HepG2 (cell line): ENCODE results near the gene ZNRD2. TPM values are rescaled to one million over a fixed set of nuclear protein-coding genes. Genes with fewer than 3 reads are reported as not detected.
A peak's percentile ranks its signal among the peaks of the same experiment; 100 is the strongest.

Source experiments
- ARHGAP35 ChIP-seq: sonication (generic); formaldehyde crosslinking; IDR thresholded peaks from 2 replicates; pipeline ENCODE4 v1.9.0; 2022; ENCODE audit warnings: mild to moderate bottlenecking, inconsistent platforms, moderate library complexity, missing genetic modification reagents, borderline replicate concordance
- BCL6 ChIP-seq: IDR thresholded peaks from 2 replicates; pipeline ENCODE4 v1.6.1; 2016; ENCODE audit warnings: missing genetic modification reagents, missing compliant biosample characterization
- CEBPB ChIP-seq: IDR thresholded peaks from 2 replicates; pipeline ENCODE4 v1.6.1; 2011; ENCODE audit warnings: low read depth, low read length, improper control_type of control experiment, borderline replicate concordance
- ESRRA ChIP-seq: sonication (generic); formaldehyde crosslinking; IDR thresholded peaks from 2 replicates; pipeline ENCODE4 v1.5.1; 2020; ENCODE audit warnings: mild to moderate bottlenecking, low read depth, missing genetic modification reagents
- FOSL1 ChIP-seq: sonication (generic); formaldehyde crosslinking; IDR thresholded peaks from 2 replicates; pipeline ENCODE4 v1.9.0; 2021; ENCODE audit warnings: missing genetic modification reagents, borderline replicate concordance
- KIAA2018 ChIP-seq: sonication (generic); formaldehyde crosslinking; IDR thresholded peaks from 2 replicates; pipeline ENCODE4 v1.5.0; 2020; ENCODE audit warnings: mild to moderate bottlenecking, missing genetic modification reagents, borderline replicate concordance
- KLF12 ChIP-seq: sonication (generic); formaldehyde crosslinking; IDR thresholded peaks from 2 replicates; pipeline ENCODE4 v1.4.0; 2020; ENCODE audit warnings: missing genetic modification reagents, borderline replicate concordance
- MXD4 ChIP-seq: IDR thresholded peaks from 2 replicates; pipeline ENCODE4 v1.6.1; 2016; ENCODE audit warnings: mild to moderate bottlenecking, missing biosample characterization, missing genetic modification reagents
- PATZ1 ChIP-seq: sonication (generic); formaldehyde crosslinking; IDR thresholded peaks from 2 replicates; pipeline ENCODE4 v1.4.0; 2020; ENCODE audit warnings: missing genetic modification reagents
- PHB2 ChIP-seq: fragments of 450-650 bp; IDR thresholded peaks from 2 replicates; pipeline ENCODE4 v1.6.1; 2018; ENCODE audit not compliant: partially characterized antibody
- POLR2AphosphoS2 ChIP-seq: IDR thresholded peaks from 2 replicates; pipeline ENCODE4 v1.6.1; 2011; ENCODE audit warnings: low read depth, low read length, improper control_type of control experiment
- SNAI1 ChIP-seq: sonication (generic); formaldehyde crosslinking; IDR thresholded peaks from 2 replicates; pipeline ENCODE4 v1.5.0; 2020; ENCODE audit warnings: mild to moderate bottlenecking, missing genetic modification reagents, borderline replicate concordance
- TMF1 ChIP-seq: sonication (generic); formaldehyde crosslinking; IDR thresholded peaks from 2 replicates; pipeline ENCODE4 v1.8.1; 2022; ENCODE audit warnings: low read depth, missing genetic modification reagents
- U2AF1 ChIP-seq: fragments of 200-400 bp; formaldehyde crosslinking; optimal IDR thresholded peaks from 2 replicates; pipeline ENCODE3; 2017; ENCODE audit warnings: mild to moderate bottlenecking, low read depth, low read length
- ZBTB1 ChIP-seq: sonication (generic); formaldehyde crosslinking; IDR thresholded peaks from 2 replicates; pipeline ENCODE4 v1.4.0; 2020; ENCODE audit warnings: missing genetic modification reagents, borderline replicate concordance
- ZC3H13 ChIP-seq: sonication (generic); formaldehyde crosslinking; IDR thresholded peaks from 2 replicates; pipeline ENCODE4 v1.8.1; 2023; ENCODE audit warnings: mild to moderate bottlenecking, missing genetic modification reagents, moderate library complexity
- ZMYM4 ChIP-seq: sonication (generic); formaldehyde crosslinking; IDR thresholded peaks from 2 replicates; pipeline ENCODE4 v1.8.1; 2023; ENCODE audit warnings: mild to moderate bottlenecking, missing genetic modification reagents
- ZNF12 ChIP-seq: sonication (generic); formaldehyde crosslinking; IDR thresholded peaks from 2 replicates; pipeline ENCODE4 v1.5.0; 2020; ENCODE audit warnings: missing genetic modification reagents
- ZNF432 ChIP-seq: sonication (generic); formaldehyde crosslinking; IDR thresholded peaks from 2 replicates; pipeline ENCODE4 v1.5.0; 2020; ENCODE audit warnings: missing genetic modification reagents, mild to moderate bottlenecking, borderline replicate concordance
- polyA plus RNA-seq, 8 experiments: library from polyadenylated mRNA; depleted of rRNA in 3 of 8; stranded (reverse) in 7 of 8; unstranded in 1 of 8; fragments of >200 nt; fragmentation: Illumina TruSeq in 4 of 8; extraction: Trizol in 4 of 8; gene quantifications; 2 replicates each; pipeline versions ENCODE4 v1.2.1 to v1.2.3, GENCODE V29; 2011 to 2016; ENCODE audit warnings: low read depth in 4 of 8, missing spikeins in 1 of 8, mixed read lengths in 1 of 8; ENCODE audit not compliant: insufficient read depth in 1 of 8
- total RNA-seq, 5 experiments: library from RNA; depleted of rRNA; stranded (reverse); fragments of >200 nt; fragmentation: Illumina TruSeq; extraction: Trizol; gene quantifications; 2 replicates each; pipeline ENCODE4 v1.2.3, GENCODE V29; 2016; ENCODE audit warnings: low read depth in 1 of 5

Gene ZNRD2
- total and polyA plus RNA-seq, 2 of the 13 experiments (the other 11 are each of a cell fraction or from before 2014, with no cell fraction given): 29.2 to 34.0 TPM

- TF ChIP-seq ZNF12 (CRISPR knock-in tag) (no peak), ZNF432 (CRISPR knock-in tag) (no peak), SNAI1 (no peak), U2AF1 (no peak), FOSL1 (CRISPR knock-in tag) (no peak), KLF12 (CRISPR knock-in tag) (no peak), PHB2 (no peak), ZBTB1 (no peak), TMF1 (CRISPR knock-in tag) (no peak), KIAA2018 (CRISPR knock-in tag) (no peak), ARHGAP35 (no peak), ZC3H13 (CRISPR knock-in tag) (0 out of 2 replicates have a peak, but pooled peaks have one; percentile 74), POLR2AphosphoS2 (peak; percentile 80; the same call in 1 of the 2 replicates), BCL6 (CRISPR knock-in tag) (peak; percentile 63), ZMYM4 (CRISPR knock-in tag) (no peak), PATZ1 (peak; percentile 71), MXD4 (CRISPR knock-in tag) (0 out of 2 replicates have a peak, but pooled peaks have one; percentile 23), ESRRA (CRISPR knock-in tag) (no peak; the same call in none of the 2 replicates), CEBPB (peak; percentile 49; the same call in 1 of the 2 replicates)
Measured at GRCh38 chr11:65616575-65617001, 46.3 kb downstream of the ZNRD2 start (continued).
